Nucleus accumbens (tissue), 56 donors: Measurements from ENCODE around the gene CNGB1.
"Not testable (repeated sequence)": the region's sequence is repeated elsewhere in the genome, so short reads cannot be mapped to it uniquely, and the experiment has no call there.

Source experiments
- DNase-seq, 56 donors: peaks; one replicate each; lab custom pipeline; 2025; lab: John Stamatoyannopoulos, UW

The CNGB1 gene

GRCh38 chr16:57938936-57939871 is 31.7 kb downstream of the CNGB1 start:
- DNase-seq = peak in 8 of 56 donors; percentile 2 to 22 (median 14)

- DNase-seq = no peak
Observed at GRCh38 chr16:57938484-57938883, 32.4 kb downstream of the CNGB1 start.

GRCh38 chr16:57937861-57938260 is 33.1 kb downstream of the CNGB1 start:
- no peak for DNase-seq

- no peak for DNase-seq
Observed at GRCh38 chr16:57935904-57936303, 35.0 kb downstream of the CNGB1 start.

DNA sequence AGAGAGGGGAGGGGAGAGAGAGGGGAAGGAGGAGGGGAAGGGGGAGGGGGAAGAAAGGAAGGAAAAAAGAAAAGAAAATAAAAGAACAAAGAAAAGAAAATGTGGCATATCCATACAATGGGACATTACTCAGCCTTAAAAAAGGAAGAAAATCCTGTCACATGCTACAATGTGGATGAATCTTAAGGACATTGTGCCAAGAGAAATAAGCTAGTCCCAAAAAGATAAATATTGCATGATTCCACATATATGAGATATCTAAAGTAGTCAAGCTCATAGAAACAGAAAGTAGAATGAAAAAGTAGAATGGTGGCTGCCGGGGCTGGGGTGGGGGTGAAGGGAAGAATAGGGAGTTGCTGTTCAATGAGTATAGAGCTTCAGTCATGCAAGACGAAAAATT is 40.4 kb downstream of the CNGB1 start:
- no peak for DNase-seq

- DNase-seq = no peak
Observed at GRCh38 chr16:57929250-57929649, 41.7 kb downstream of the CNGB1 start.

DNA sequence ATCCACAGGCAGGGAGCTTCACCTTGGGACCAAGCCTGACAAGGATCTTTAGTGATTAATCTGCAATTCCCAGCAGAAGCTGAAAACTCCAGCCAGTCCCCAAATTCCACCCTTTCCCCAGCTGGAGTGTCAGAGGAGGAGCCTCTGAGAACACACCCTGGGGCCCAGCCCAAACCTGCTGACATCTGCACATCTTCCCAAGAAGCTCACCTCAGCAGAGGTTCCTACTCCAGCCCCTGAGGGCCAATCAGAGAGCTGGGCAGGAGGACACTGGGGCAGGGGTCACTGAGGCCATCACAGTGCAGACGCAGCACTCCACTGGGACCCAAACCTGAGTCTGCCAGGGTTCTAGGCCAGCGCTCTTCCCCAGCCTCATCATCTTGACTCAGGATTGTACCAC is 44.9 kb downstream of the CNGB1 start:
- DNase-seq = no peak

- no peak for DNase-seq
Observed at GRCh38 chr16:57925310-57925709, 45.6 kb downstream of the CNGB1 start.

DNA sequence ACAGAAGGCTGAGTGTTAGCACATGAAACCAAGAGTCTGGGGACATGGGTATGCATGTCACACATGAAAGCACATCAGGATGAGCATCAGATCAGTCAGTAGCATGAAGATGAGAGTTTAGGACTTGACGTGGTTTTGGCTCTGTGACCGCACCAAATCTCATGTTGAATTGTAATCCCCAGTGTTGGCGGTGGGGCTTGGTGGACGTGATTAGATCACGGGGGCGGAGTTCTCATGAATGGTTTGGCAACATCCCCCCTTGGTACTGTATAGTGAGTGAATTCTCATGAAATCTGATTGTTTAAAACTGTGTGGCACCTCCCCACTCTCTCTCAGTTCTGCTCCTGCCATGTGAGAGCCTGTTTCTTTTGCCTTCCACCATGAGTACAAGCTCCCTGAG is 46.4 kb downstream of the CNGB1 start:
- DNase-seq = no peak

- no peak for DNase-seq
Observed at GRCh38 chr16:57923841-57924240, 47.1 kb downstream of the CNGB1 start.

- no peak for DNase-seq
Observed at GRCh38 chr16:57923418-57923817, 47.5 kb downstream of the CNGB1 start.

DNA sequence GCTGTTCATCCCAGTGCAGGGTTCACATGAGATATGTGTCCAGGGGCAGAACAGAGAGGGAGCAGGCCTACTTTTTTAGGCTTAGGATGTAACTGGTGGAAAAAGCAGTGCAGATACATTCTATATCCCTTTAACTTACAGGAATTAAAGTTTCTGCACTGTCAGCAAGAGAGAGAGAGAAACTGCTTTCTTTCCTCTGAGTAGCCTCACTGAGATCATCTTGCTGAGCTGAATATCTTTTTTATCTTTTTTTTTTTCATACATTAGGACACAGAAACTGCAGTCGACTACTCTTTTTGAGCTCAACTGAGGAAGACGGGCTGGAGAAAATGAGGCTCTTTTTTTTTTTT is 50.1 kb downstream of the CNGB1 start:
- DNase-seq = no peak

DNA sequence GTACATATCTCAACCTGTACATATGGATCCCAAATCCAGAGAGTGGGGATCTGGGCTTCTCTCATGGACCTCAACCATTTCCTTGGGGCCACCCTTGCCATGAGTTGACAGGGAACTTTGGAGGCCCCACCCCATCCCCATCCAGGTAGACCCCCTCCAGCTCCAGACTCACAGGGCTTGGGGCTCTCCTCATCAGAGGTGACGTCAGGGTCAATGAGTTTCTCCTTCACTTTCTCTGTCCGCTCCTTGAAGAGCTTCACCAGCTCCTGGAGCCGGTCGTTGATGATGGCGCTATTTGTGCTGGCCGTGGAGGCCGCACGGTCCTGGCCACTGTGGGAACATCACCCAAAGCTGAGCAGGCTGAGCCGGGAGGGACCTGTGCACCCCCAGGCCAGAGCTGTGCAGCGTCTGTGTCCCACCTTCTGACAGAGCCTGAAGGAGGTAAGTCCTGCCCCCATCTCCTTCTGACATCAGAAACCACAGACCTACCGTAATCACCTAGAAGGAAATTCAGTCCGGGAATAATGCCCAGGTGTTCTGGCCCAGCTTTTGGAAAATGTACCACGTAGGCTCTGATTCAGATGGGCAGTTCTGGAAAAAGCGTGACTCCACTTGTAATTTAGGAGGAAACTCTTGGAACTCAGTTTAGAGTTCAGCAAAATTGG is 50.6 kb downstream of the CNGB1 start:
- no peak for DNase-seq

GRCh38 chr16:57918994-57919393 is 51.9 kb downstream of the CNGB1 start:
- no peak for DNase-seq

- DNase-seq = no peak
Observed at GRCh38 chr16:57918444-57918843, 52.5 kb downstream of the CNGB1 start.

DNA sequence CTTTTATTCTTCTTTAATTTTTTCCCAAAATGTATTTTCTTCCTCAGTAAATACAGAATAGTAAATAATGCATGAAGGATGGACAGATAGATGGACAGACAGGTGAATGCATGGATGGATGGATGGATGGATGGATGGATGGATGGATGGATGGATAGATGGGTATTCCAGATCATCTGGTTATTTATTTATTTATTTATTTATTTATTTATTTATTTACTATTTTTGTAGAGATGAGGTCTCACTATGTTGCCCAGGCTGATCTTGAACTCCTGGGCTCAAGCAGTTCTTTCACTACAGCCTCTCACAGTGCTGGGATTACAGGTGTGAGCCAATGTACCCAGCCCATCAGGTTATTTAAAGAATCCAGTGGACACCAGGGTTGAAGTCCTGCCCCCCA is 53.0 kb downstream of the CNGB1 start:
- not testable (repeated sequence) for DNase-seq

DNA sequence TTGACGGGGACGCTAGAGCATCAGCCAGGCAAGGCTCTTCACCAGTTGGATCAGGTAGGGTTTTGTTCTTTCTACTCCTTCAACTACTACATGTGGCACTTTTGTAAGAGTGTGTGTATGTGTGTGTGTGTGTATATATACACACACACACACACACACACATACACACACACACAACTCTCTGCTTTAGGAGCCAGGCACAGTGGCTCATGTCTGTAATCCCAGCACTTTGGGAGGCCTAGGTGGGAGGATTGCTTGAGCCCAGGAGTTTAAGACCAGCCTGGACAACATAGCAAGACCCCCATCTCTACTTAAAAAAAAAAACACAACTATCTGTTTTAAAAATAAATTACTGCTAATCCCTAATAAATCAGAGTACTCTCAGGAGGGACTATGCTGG is 53.4 kb downstream of the CNGB1 start:
- not testable (repeated sequence) for DNase-seq

- no peak for DNase-seq
Observed at GRCh38 chr16:57916735-57917438, 54.0 kb downstream of the CNGB1 start.

- DNase-seq = no peak
Observed at GRCh38 chr16:57915811-57916488, 55.0 kb downstream of the CNGB1 start.

GRCh38 chr16:57915267-57915666 is 55.7 kb downstream of the CNGB1 start:
- DNase-seq = no peak
